WTC11 (cell line): ENCODE results near the gene IGFBP4. TPM values are rescaled to one million over a fixed set of nuclear protein-coding genes. Genes with fewer than 3 reads are reported as not detected.

Source experiments
- ATAC-seq: fragments of 200-7000 bp; cut with Tn5 transposase; 2 replicates; pipeline ENCODE4 v1.10.0; 2021; ENCODE audit warnings: mild to moderate bottlenecking, moderate library complexity
- CTCF ChIA-PET: fragments of 300-600 bp; sonication (Branson Sonifier 250); formaldehyde crosslinking; loops from one replicate; lab custom pipeline; 2021; ENCODE audit warnings: antibody characterized with exemption; lab: Charles Lee
- POLR2A ChIA-PET: fragments of 350-600 bp; sonication (Branson Sonifier 250); formaldehyde crosslinking; loops from one replicate; lab custom pipeline; 2021; ENCODE audit warnings: antibody characterized with exemption; lab: Charles Lee
- DNase-seq: peaks from one replicate; pipeline ENCODE4 v3.0.0; 2021; ENCODE audit warnings: low spot score
- H3K27ac Mint-ChIP-seq: 2 replicates; pipeline ENCODE4 v1.8.0; 2021; ENCODE audit warnings: mixed read lengths
- H3K27me3 Mint-ChIP-seq: 2 replicates; pipeline ENCODE4 v1.8.0; 2021; ENCODE audit warnings: low read depth, mild to moderate bottlenecking, moderate library complexity, mixed read lengths
- H3K36me3 Mint-ChIP-seq: 2 replicates; pipeline ENCODE4 v1.8.0; 2021; ENCODE audit warnings: mixed read lengths
- H3K4me1 Mint-ChIP-seq: 2 replicates; pipeline ENCODE4 v1.8.0; 2022; ENCODE audit warnings: mixed read lengths
- H3K4me3 Mint-ChIP-seq: 2 replicates; pipeline ENCODE4 v1.8.0; 2021; ENCODE audit warnings: mild to moderate bottlenecking, moderate library complexity, mixed read lengths
- H3K9me3 Mint-ChIP-seq: 2 replicates; pipeline ENCODE4 v1.8.0; 2021; ENCODE audit warnings: mixed read lengths
- ARID4B ChIP-seq: sonication (generic); formaldehyde crosslinking; IDR thresholded peaks from 2 replicates; pipeline ENCODE4 v1.8.0; 2023; ENCODE audit warnings: missing genetic modification reagents, mild to moderate bottlenecking, borderline replicate concordance
- ATF6 ChIP-seq: sonication (generic); formaldehyde crosslinking; IDR thresholded peaks from 2 replicates; pipeline ENCODE4 v1.8.1; 2023; ENCODE audit warnings: mild to moderate bottlenecking, missing genetic modification reagents
- E2F4 ChIP-seq: sonication (generic); formaldehyde crosslinking; IDR thresholded peaks from 2 replicates; pipeline ENCODE4 v1.8.1; 2022; ENCODE audit warnings: low read depth, mild to moderate bottlenecking, moderate library complexity, missing genetic modification reagents, borderline replicate concordance
- GTF2I ChIP-seq: fragments of 250-450 bp; sonication (Bioruptor Pico); conservative IDR thresholded peaks from 2 replicates; pipeline ENCODE4 v1.4.0; 2021; ENCODE audit warnings: mild to moderate bottlenecking
- HMGXB4 ChIP-seq: sonication (generic); formaldehyde crosslinking; IDR thresholded peaks from 2 replicates; pipeline ENCODE4 v1.8.1; 2023; ENCODE audit warnings: mild to moderate bottlenecking, moderate library complexity, missing genetic modification reagents
- IRF1 ChIP-seq: sonication (generic); formaldehyde crosslinking; IDR thresholded peaks from 2 replicates; pipeline ENCODE4 v1.8.0; 2023; ENCODE audit warnings: missing genetic modification reagents
- NR1H2 ChIP-seq: sonication (generic); formaldehyde crosslinking; IDR thresholded peaks from 2 replicates; pipeline ENCODE4 v1.9.0; 2021; ENCODE audit warnings: mild to moderate bottlenecking, moderate library complexity, missing genetic modification reagents
- NR2C2 ChIP-seq: sonication (generic); formaldehyde crosslinking; IDR thresholded peaks from 2 replicates; pipeline ENCODE4 v1.8.0; 2022; ENCODE audit warnings: mild to moderate bottlenecking, missing genetic modification reagents
- PRDM15 ChIP-seq: sonication (generic); formaldehyde crosslinking; IDR thresholded peaks from 2 replicates; pipeline ENCODE4 v1.8.0; 2022; ENCODE audit warnings: missing genetic modification reagents
- PREB ChIP-seq: sonication (generic); formaldehyde crosslinking; IDR thresholded peaks from 2 replicates; pipeline ENCODE4 v1.8.1; 2022; ENCODE audit warnings: mild to moderate bottlenecking, missing genetic modification reagents, moderate library complexity, borderline replicate concordance
- PRRX2 ChIP-seq: fragments of 250-450 bp; sonication (Bioruptor Pico); IDR thresholded peaks from 2 replicates; pipeline ENCODE4 v1.8.0; 2021; ENCODE audit warnings: mild to moderate bottlenecking
- SMAD3 ChIP-seq: sonication (generic); formaldehyde crosslinking; IDR thresholded peaks from 2 replicates; pipeline ENCODE4 v1.8.0; 2022; ENCODE audit warnings: missing genetic modification reagents, mild to moderate bottlenecking, borderline replicate concordance
- STAT6 ChIP-seq: sonication (generic); formaldehyde crosslinking; conservative IDR thresholded peaks from 2 replicates; pipeline ENCODE4 v1.8.1; 2023; ENCODE audit warnings: mild to moderate bottlenecking, low read depth, missing genetic modification reagents, moderate library complexity
- ZSCAN18 ChIP-seq: fragments of 250-450 bp; sonication (Bioruptor Pico); IDR thresholded peaks from 2 replicates; pipeline ENCODE4 v2.1.2; 2022; ENCODE audit warnings: mild to moderate bottlenecking, moderate library complexity
- total RNA-seq: library from RNA; stranded (reverse); gene quantifications from 3 replicates; pipeline ENCODE4 v1.2.3, GENCODE V29; 2021

Gene IGFBP4
- total RNA-seq, 1 experiment from 2014 or later = 172 TPM

GRCh38 chr17:40447148-40447644, 3.9 kb downstream of the IGFBP4 start (continued):
- no peak for TF ChIP-seq ZSCAN18

- Mint-ChIP-seq H3K4me3 (no peak overlapping the region), H3K36me3 (peaks cover 6% of the 10 kb centered on the region; the same call in 1 of the 2 replicates), H3K4me1 (peaks cover 46% of the 10 kb centered on the region), H3K9me3 (no peaks in the 10 kb centered on the region), H3K27ac (peak overlapping the region; percentile 20), H3K27me3 (no peaks in the 10 kb centered on the region)
- POLR2A ChIA-PET = no interaction called here
- CTCF ChIA-PET = interaction anchor here (0.9 to 17.3 kb wide), 10 partner anchors 10 to 101 kb away, joined by 3 to 293 read pairs (median 4); partner anchors contain the start of gene TOP2A
- DNase-seq (no peak), ATAC-seq (no peak)
- TF ChIP-seq SMAD3 (no peak), GTF2I (CRISPR knock-in tag) (no peak), E2F4 (CRISPR knock-in tag) (no peak), HMGXB4 (no peak), STAT6 (CRISPR knock-in tag) (no peak), ATF6 (CRISPR knock-in tag) (no peak), ARID4B (CRISPR knock-in tag) (no peak), IRF1 (no peak), NR1H2 (CRISPR knock-in tag) (no peak), PRRX2 (no peak), PREB (CRISPR knock-in tag) (no peak), PRDM15 (CRISPR knock-in tag) (no peak), NR2C2 (CRISPR knock-in tag) (no peak)
Observed at GRCh38 chr17:40447806-40448205, 4.6 kb downstream of the IGFBP4 start.
